H1 (cell line): ENCODE results near the gene WRAP73.

ENCODE experiments used
- BCL11A ChIP-seq, 2 experiments: IDR thresholded peaks; one replicate each; pipeline ENCODE4 v1.6.1; 2011; ENCODE audit warnings: low read depth in 2 of 2, low read length in 2 of 2, mild to moderate bottlenecking in 2 of 2
- BRCA1 ChIP-seq: IDR thresholded peaks from 2 replicates; pipeline ENCODE4 v1.6.1; 2012; ENCODE audit warnings: low read depth, low read length, improper control_type of control experiment
- CHD2 ChIP-seq: IDR thresholded peaks from 2 replicates; pipeline ENCODE4 v1.6.1; 2012; ENCODE audit warnings: low read length, improper control_type of control experiment
- CTCF ChIP-seq, 3 experiments: IDR thresholded peaks; 1 replicate in 2 of 3; 2 replicates in 1 of 3; pipeline versions ENCODE4 v1.5.1 to v1.6.1; 2011; ENCODE audit warnings: low read length in 3 of 3, mild to moderate bottlenecking in 3 of 3, inconsistent platforms in 2 of 3, low read depth in 1 of 3, moderate library complexity in 1 of 3; ENCODE audit not compliant: insufficient read depth in 1 of 3; ENCODE audit errors: control extremely low read depth in 1 of 3
- GTF2F1 ChIP-seq: IDR thresholded peaks from 2 replicates; pipeline ENCODE4 v1.6.1; 2012; ENCODE audit warnings: low read depth, low read length, improper control_type of control experiment, borderline replicate concordance
- JUN ChIP-seq: IDR thresholded peaks from 2 replicates; pipeline ENCODE4 v1.6.1; 2011; ENCODE audit warnings: low read depth, mild to moderate bottlenecking, improper control_type of control experiment, low read length
- RAD21 ChIP-seq, 2 experiments: IDR thresholded peaks in 1 of 2; conservative IDR thresholded peaks in 1 of 2; 2 replicates each; pipeline ENCODE4 v1.6.1; 2011; ENCODE audit warnings: low read depth in 2 of 2, low read length in 2 of 2, improper control_type of control experiment in 1 of 2, inconsistent platforms in 1 of 2, mild to moderate bottlenecking in 1 of 2, moderate library complexity in 1 of 2
- SP1 ChIP-seq: IDR thresholded peaks from 2 replicates; pipeline ENCODE4 v1.6.1; 2011; ENCODE audit warnings: low read depth, low read length

- TF ChIP-seq CTCF (IDR thresholded peaks at IDR 0.05; ENCODE audit: control extremely low read depth in 1 of 3, insufficient read depth in 1 of 3, low read depth in 1 of 3, low read length in 3 of 3) (no peak), JUN (no peak), SP1 (no peak), RAD21 (IDR thresholded peaks at IDR 0.05 in 1 of 2, conservative IDR thresholded peaks at IDR 0.05 in 1 of 2; ENCODE audit: low read depth in 2 of 2, low read length in 2 of 2) (no peak), BCL11A (IDR thresholded peaks at IDR 0.05; ENCODE audit: low read depth in 2 of 2, low read length in 2 of 2) (no peak), GTF2F1 (no peak), CHD2 (no peak), BRCA1 (no peak)
Observed at GRCh38 chr1:3606779-3607702, 42.9 kb downstream of the WRAP73 start.
